ENCODE data around the gene RAD51D.

DNA sequence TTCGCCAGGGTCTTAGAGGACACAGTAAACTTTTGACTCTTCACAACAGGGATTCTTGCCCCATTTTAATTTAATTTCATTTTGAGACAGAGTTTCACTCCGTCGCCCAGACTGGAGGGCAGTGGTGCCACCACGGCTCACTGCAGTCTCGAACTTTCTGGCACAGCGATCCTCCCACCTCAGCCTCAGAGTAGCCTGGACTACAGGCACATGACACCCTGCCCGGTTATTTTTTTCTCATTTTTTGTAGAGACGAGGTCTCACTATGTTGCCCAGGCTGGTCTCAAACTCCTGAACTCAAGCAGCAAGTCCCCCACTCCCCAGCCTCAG, 22.8 kb upstream of the RAD51D start:
- TF ChIP-seq, protein P1, sequence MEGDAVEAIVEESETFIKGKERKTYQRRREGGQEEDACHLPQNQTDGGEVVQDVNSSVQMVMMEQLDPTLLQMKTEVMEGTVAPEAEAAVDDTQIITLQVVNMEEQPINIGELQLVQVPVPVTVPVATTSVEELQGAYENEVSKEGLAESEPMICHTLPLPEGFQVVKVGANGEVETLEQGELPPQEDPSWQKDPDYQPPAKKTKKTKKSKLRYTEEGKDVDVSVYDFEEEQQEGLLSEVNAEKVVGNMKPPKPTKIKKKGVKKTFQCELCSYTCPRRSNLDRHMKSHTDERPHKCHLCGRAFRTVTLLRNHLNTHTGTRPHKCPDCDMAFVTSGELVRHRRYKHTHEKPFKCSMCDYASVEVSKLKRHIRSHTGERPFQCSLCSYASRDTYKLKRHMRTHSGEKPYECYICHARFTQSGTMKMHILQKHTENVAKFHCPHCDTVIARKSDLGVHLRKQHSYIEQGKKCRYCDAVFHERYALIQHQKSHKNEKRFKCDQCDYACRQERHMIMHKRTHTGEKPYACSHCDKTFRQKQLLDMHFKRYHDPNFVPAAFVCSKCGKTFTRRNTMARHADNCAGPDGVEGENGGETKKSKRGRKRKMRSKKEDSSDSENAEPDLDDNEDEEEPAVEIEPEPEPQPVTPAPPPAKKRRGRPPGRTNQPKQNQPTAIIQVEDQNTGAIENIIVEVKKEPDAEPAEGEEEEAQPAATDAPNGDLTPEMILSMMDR (IDR thresholded peaks at IDR 0.05) = no peak
- TF ChIP-seq POLR2A (IDR thresholded peaks at IDR 0.05) = no peak
